ENCODE results near the gene WDFY4. TPM values are rescaled to one million over a fixed set of nuclear protein-coding genes. Genes with fewer than 3 reads are reported as not detected.

The WDFY4 gene
- polyA plus RNA-seq, 1 donor from 2014 or later, result not detected

- Histone ChIP-seq H3F3A (ENCODE audit: insufficient read depth, low read length, poor library complexity, severe bottlenecking) (no peaks in the 10 kb centered on the region), H3K9me2 (ENCODE audit: insufficient read depth, low read length) (no peaks in the 10 kb centered on the region), H3K36me3 (ENCODE audit: insufficient read depth, low read length) (no peaks in the 10 kb centered on the region), H3K9me3 (ENCODE audit: low read length) (no peaks in the 10 kb centered on the region), H3K79me2 (replicated peaks; ENCODE audit: insufficient read depth, low read length) (no peaks in the 10 kb centered on the region), H3K4me2 (ENCODE audit: low read length) (no peak overlapping the region), H3K27ac (ENCODE audit: low read length) (no peak overlapping the region), H3K27me3 (ENCODE audit: insufficient read depth, low read depth, low read length) (no peaks in the 10 kb centered on the region), H2AFZ (ENCODE audit: low read depth, low read length) (no peak overlapping the region), H4K20me1 (ENCODE audit: insufficient read depth) (no peaks in the 10 kb centered on the region), H3K4me3 (ENCODE audit: low read length) (no peak overlapping the region), H3K9ac (ENCODE audit: low read length) (no peak overlapping the region)
- TF ChIP-seq EP300 (conservative IDR thresholded peaks at IDR 0.05; ENCODE audit: poor library complexity, severe bottlenecking), result no peak
- TF ChIP-seq MXI1 (conservative IDR thresholded peaks at IDR 0.05; ENCODE audit: poor library complexity, severe bottlenecking), result no peak
- no peak for TF ChIP-seq RAD21 (conservative IDR thresholded peaks at IDR 0.05)
- no peak for TF ChIP-seq EZH2 (IDR thresholded peaks at IDR 0.05; ENCODE audit: borderline replicate concordance, insufficient read depth, low read length, poor library complexity, severe bottlenecking)
- no peak for TF ChIP-seq REST (IDR thresholded peaks at IDR 0.05; ENCODE audit: borderline replicate concordance)
- TF ChIP-seq TAF1 (IDR thresholded peaks at IDR 0.05; ENCODE audit: low read depth), result no peak
- TF ChIP-seq POLR2AphosphoS5 (IDR thresholded peaks at IDR 0.05), result no peak
- TF ChIP-seq SMC3 (conservative IDR thresholded peaks at IDR 0.05; ENCODE audit: poor library complexity), result no peak
- TF ChIP-seq CTCF (IDR thresholded peaks at IDR 0.05; ENCODE audit: poor library complexity, severe bottlenecking), result no peak
Observed at GRCh38 chr10:48740988-48741387, 56.3 kb downstream of the WDFY4 start.

- Histone ChIP-seq H3K27me3 (ENCODE audit: insufficient read depth, low read depth, low read length) (no peaks in the 10 kb centered on the region), H3F3A (ENCODE audit: insufficient read depth, low read length, poor library complexity, severe bottlenecking) (no peaks in the 10 kb centered on the region), H3K36me3 (ENCODE audit: insufficient read depth, low read length) (no peaks in the 10 kb centered on the region), H3K9ac (ENCODE audit: low read length) (no peak overlapping the region), H3K79me2 (replicated peaks; ENCODE audit: insufficient read depth, low read length) (no peaks in the 10 kb centered on the region), H3K9me3 (ENCODE audit: low read length) (no peaks in the 10 kb centered on the region), H3K27ac (ENCODE audit: low read length) (no peak overlapping the region), H3K4me2 (ENCODE audit: low read length) (no peak overlapping the region), H3K4me3 (ENCODE audit: low read length) (no peak overlapping the region), H2AFZ (ENCODE audit: low read depth, low read length) (no peak overlapping the region), H4K20me1 (ENCODE audit: insufficient read depth) (no peaks in the 10 kb centered on the region), H3K9me2 (ENCODE audit: insufficient read depth, low read length) (no peaks in the 10 kb centered on the region)
- no peak for TF ChIP-seq REST (IDR thresholded peaks at IDR 0.05; ENCODE audit: borderline replicate concordance)
- no peak for TF ChIP-seq MXI1 (conservative IDR thresholded peaks at IDR 0.05; ENCODE audit: poor library complexity, severe bottlenecking)
- no peak for TF ChIP-seq EZH2 (IDR thresholded peaks at IDR 0.05; ENCODE audit: borderline replicate concordance, insufficient read depth, low read length, poor library complexity, severe bottlenecking)
- no peak for TF ChIP-seq POLR2AphosphoS5 (IDR thresholded peaks at IDR 0.05)
- TF ChIP-seq SMC3 (conservative IDR thresholded peaks at IDR 0.05; ENCODE audit: poor library complexity), result no peak
- no peak for TF ChIP-seq CTCF (IDR thresholded peaks at IDR 0.05; ENCODE audit: poor library complexity, severe bottlenecking)
- no peak for TF ChIP-seq RAD21 (conservative IDR thresholded peaks at IDR 0.05)
- TF ChIP-seq TAF1 (IDR thresholded peaks at IDR 0.05; ENCODE audit: low read depth), result no peak
- TF ChIP-seq EP300 (conservative IDR thresholded peaks at IDR 0.05; ENCODE audit: poor library complexity, severe bottlenecking), result no peak
Observed at GRCh38 chr10:48742891-48743860, 58.5 kb downstream of the WDFY4 start.
